Neutrophil (primary cell): ENCODE results near the gene MMD.

ENCODE experiments used
- H3K27ac ChIP-seq: fragments of 200-600 bp; sonication (generic); 2 replicates; pipeline ENCODE4 v1.5.1; 2016; ENCODE audit warnings: mild to moderate bottlenecking, moderate library complexity
- H3K27me3 ChIP-seq: fragments of 200-600 bp; sonication (generic); 2 replicates; pipeline ENCODE4 v1.6.0; 2016; ENCODE audit warnings: mild to moderate bottlenecking
- H3K36me3 ChIP-seq: fragments of 200-600 bp; sonication (generic); 2 replicates; pipeline ENCODE4 v1.5.1; 2017
- H3K4me1 ChIP-seq, 2 experiments: fragments of 200-600 bp in 1 of 2; sonication (generic) in 1 of 2; 1 replicate in 1 of 2; 2 replicates in 1 of 2; pipeline versions ENCODE4 v1.5.1 to v1.6.1; 2013 to 2016; ENCODE audit warnings: low read depth in 1 of 2, low read length in 1 of 2, mild to moderate bottlenecking in 1 of 2, moderate library complexity in 1 of 2; ENCODE audit not compliant: control insufficient read depth in 1 of 2, insufficient read depth in 1 of 2
- H3K4me3 ChIP-seq, 2 experiments: fragments of 200-600 bp in 1 of 2; sonication (generic) in 1 of 2; 1 replicate in 1 of 2; 2 replicates in 1 of 2; pipeline ENCODE4 v1.5.1; 2013 to 2016; ENCODE audit warnings: low read depth in 1 of 2, low read length in 1 of 2, mild to moderate bottlenecking in 1 of 2, moderate library complexity in 1 of 2
- H3K9me3 ChIP-seq: fragments of 200-600 bp; sonication (generic); 2 replicates; pipeline ENCODE4 v1.5.1; 2016
- CTCF ChIP-seq: fragments of 200-600 bp; sonication (generic); IDR thresholded peaks from 2 replicates; pipeline ENCODE4 v1.5.1; 2016; ENCODE audit warnings: antibody characterized with exemption

MMD gene

GRCh38 chr17:55420776-55421178 lies 858 bp downstream of the MMD start:
- no peak for TF ChIP-seq CTCF
- H3K27me3 ChIP-seq, result peaks cover 45% of the 10 kb centered on the region
- peaks cover 20 to 22% of the 10 kb centered on the region in 2 experiments for H3K4me1 ChIP-seq
- no peaks in the 10 kb centered on the region for H3K9me3 ChIP-seq
- H3K27ac ChIP-seq, result no peak overlapping the region
- H3K4me3 ChIP-seq, result peak overlapping the region; percentile 75 to 79
- H3K36me3 ChIP-seq, result no peaks in the 10 kb centered on the region

- Histone ChIP-seq H3K36me3 (no peaks in the 10 kb centered on the region), H3K4me1 (peaks cover 20 to 22% of the 10 kb centered on the region in 2 experiments), H3K4me3 (peak overlapping the region; percentile 75 to 79), H3K9me3 (no peaks in the 10 kb centered on the region), H3K27me3 (peaks cover 39% of the 10 kb centered on the region), H3K27ac (no peak overlapping the region)
- no peak for TF ChIP-seq CTCF
Measured at GRCh38 chr17:55420067-55420775, 1.4 kb downstream of the MMD start.

GRCh38 chr17:55418369-55419268 lies 3.0 kb downstream of the MMD start:
- TF ChIP-seq CTCF, result no peak
- H3K27me3 ChIP-seq, result peaks cover 23% of the 10 kb centered on the region
- H3K9me3 ChIP-seq, result no peaks in the 10 kb centered on the region
- H3K4me1 ChIP-seq, result peaks cover 20 to 22% of the 10 kb centered on the region in 2 experiments
- no peak overlapping the region for H3K4me3 ChIP-seq
- no peaks in the 10 kb centered on the region for H3K36me3 ChIP-seq
- H3K27ac ChIP-seq, result no peak overlapping the region

- Histone ChIP-seq H3K4me1 (peaks cover 20 to 22% of the 10 kb centered on the region in 2 experiments), H3K27me3 (peaks cover 13% of the 10 kb centered on the region), H3K27ac (no peak overlapping the region), H3K36me3 (no peaks in the 10 kb centered on the region), H3K9me3 (no peaks in the 10 kb centered on the region), H3K4me3 (no peak overlapping the region)
- no peak for TF ChIP-seq CTCF
Measured at GRCh38 chr17:55417411-55418268, 4.0 kb downstream of the MMD start.

GRCh38 chr17:55416470-55417052 lies 5.1 kb downstream of the MMD start:
- Histone ChIP-seq H3K4me1 (peaks cover 16% of the 10 kb centered on the region in 2 experiments), H3K36me3 (no peaks in the 10 kb centered on the region), H3K4me3 (no peak overlapping the region), H3K9me3 (no peaks in the 10 kb centered on the region), H3K27me3 (peaks cover 8% of the 10 kb centered on the region), H3K27ac (no peak overlapping the region)
- TF ChIP-seq CTCF, result no peak
